HepG2 (cell line): ENCODE measurements around the gene OR1F1. TPM values are rescaled to one million over a fixed set of nuclear protein-coding genes. Genes with fewer than 3 reads are reported as not detected.

ENCODE experiments used
- BATF2 ChIP-seq: sonication (generic); formaldehyde crosslinking; IDR thresholded peaks from 2 replicates; pipeline ENCODE4 v1.8.0; 2022; ENCODE audit warnings: mild to moderate bottlenecking, missing genetic modification reagents, moderate library complexity
- FOXA1 ChIP-seq, 2 experiments: fragments of 450-650 bp in 1 of 2; sonication (generic) in 1 of 2; formaldehyde crosslinking in 1 of 2; IDR thresholded peaks; 2 replicates each; pipeline versions ENCODE4 v1.4.0 to v1.6.1; 2016 to 2020; ENCODE audit warnings: missing genetic modification reagents in 1 of 2
- GMEB1 ChIP-seq: sonication (generic); formaldehyde crosslinking; IDR thresholded peaks from 2 replicates; pipeline ENCODE4 v1.5.1; 2020; ENCODE audit warnings: missing genetic modification reagents, mild to moderate bottlenecking, borderline replicate concordance
- GMEB2 ChIP-seq: IDR thresholded peaks from 2 replicates; pipeline ENCODE4 v1.6.1; 2016; ENCODE audit warnings: missing biosample characterization, missing genetic modification reagents, low read depth
- HOXA3 ChIP-seq: sonication (generic); formaldehyde crosslinking; IDR thresholded peaks from 2 replicates; pipeline ENCODE4 v1.5.0; 2020; ENCODE audit warnings: missing genetic modification reagents
- KAT8 ChIP-seq: IDR thresholded peaks from 2 replicates; pipeline ENCODE4 v1.6.1; 2016; ENCODE audit warnings: missing genetic modification reagents, missing compliant biosample characterization
- KDM4B ChIP-seq: sonication (generic); formaldehyde crosslinking; IDR thresholded peaks from 2 replicates; pipeline ENCODE4 v1.4.0; 2020; ENCODE audit warnings: missing genetic modification reagents
- MLXIP ChIP-seq: sonication (generic); formaldehyde crosslinking; IDR thresholded peaks from 2 replicates; pipeline ENCODE4 v1.9.0; 2021; ENCODE audit warnings: missing genetic modification reagents, borderline replicate concordance
- NR2F2 ChIP-seq: IDR thresholded peaks from 2 replicates; pipeline ENCODE4 v1.6.1; 2012; ENCODE audit warnings: low read depth, inconsistent platforms, borderline replicate concordance
- PAXIP1 ChIP-seq: sonication (generic); formaldehyde crosslinking; conservative IDR thresholded peaks from 2 replicates; pipeline ENCODE4 v1.4.0; 2020; ENCODE audit warnings: mild to moderate bottlenecking, missing genetic modification reagents, moderate library complexity
- POLR2A ChIP-seq, 2 experiments: IDR thresholded peaks; 2 replicates each; pipeline ENCODE4 v1.6.1; 2011; ENCODE audit warnings: low read depth in 2 of 2, low read length in 2 of 2, mild to moderate bottlenecking in 1 of 2, moderate library complexity in 1 of 2; ENCODE audit not compliant: insufficient read depth in 1 of 2
- POLR2G ChIP-seq: fragments of 200-400 bp; formaldehyde crosslinking; IDR thresholded peaks from 2 replicates; pipeline ENCODE4 v1.6.1; 2018; ENCODE audit warnings: mild to moderate bottlenecking, low read depth, low read length, moderate library complexity
- SMARCE1 ChIP-seq: fragments of 450-650 bp; IDR thresholded peaks from 2 replicates; pipeline ENCODE4 v1.6.1; 2017; ENCODE audit warnings: borderline replicate concordance
- TMF1 ChIP-seq: sonication (generic); formaldehyde crosslinking; IDR thresholded peaks from 2 replicates; pipeline ENCODE4 v1.8.1; 2022; ENCODE audit warnings: low read depth, missing genetic modification reagents
- ZBTB7A ChIP-seq: sonication (generic); formaldehyde crosslinking; IDR thresholded peaks from 2 replicates; pipeline ENCODE4 v1.8.0; 2022; ENCODE audit warnings: mild to moderate bottlenecking, missing genetic modification reagents
- ZNF556 ChIP-seq: sonication (generic); formaldehyde crosslinking; IDR thresholded peaks from 2 replicates; pipeline ENCODE4 v1.4.0; 2020; ENCODE audit warnings: mild to moderate bottlenecking, missing genetic modification reagents, borderline replicate concordance
- ZNF589 ChIP-seq: sonication (generic); formaldehyde crosslinking; conservative IDR thresholded peaks from 2 replicates; pipeline ENCODE4 v1.8.0; 2022; ENCODE audit warnings: mild to moderate bottlenecking, moderate library complexity, missing genetic modification reagents
- ZNF777 ChIP-seq: sonication (generic); formaldehyde crosslinking; IDR thresholded peaks from 2 replicates; pipeline ENCODE4 v1.4.0; 2020; ENCODE audit warnings: missing genetic modification reagents
- ZNF879 ChIP-seq: sonication (generic); formaldehyde crosslinking; IDR thresholded peaks from 2 replicates; pipeline ENCODE4 v1.8.1; 2023; ENCODE audit warnings: missing genetic modification reagents
- polyA plus RNA-seq, 8 experiments: library from polyadenylated mRNA; depleted of rRNA in 3 of 8; stranded (reverse) in 7 of 8; unstranded in 1 of 8; fragments of >200 nt; fragmentation: Illumina TruSeq in 4 of 8; extraction: Trizol in 4 of 8; gene quantifications; 2 replicates each; pipeline versions ENCODE4 v1.2.1 to v1.2.3, GENCODE V29; 2011 to 2016; ENCODE audit warnings: low read depth in 4 of 8, missing spikeins in 1 of 8, mixed read lengths in 1 of 8; ENCODE audit not compliant: insufficient read depth in 1 of 8
- total RNA-seq, 5 experiments: library from RNA; depleted of rRNA; stranded (reverse); fragments of >200 nt; fragmentation: Illumina TruSeq; extraction: Trizol; gene quantifications; 2 replicates each; pipeline ENCODE4 v1.2.3, GENCODE V29; 2016; ENCODE audit warnings: low read depth in 1 of 5

Gene OR1F1
- total and polyA plus RNA-seq, 2 of the 13 experiments (the other 11 are each of a cell fraction or from before 2014, with no cell fraction given), result 0.90 TPM; not detected in 1

GRCh38 chr16:3198334-3199072, 10.5 kb downstream of the OR1F1 start (continued):
- TF ChIP-seq MLXIP (CRISPR knock-in tag) (no peak), FOXA1 (IDR thresholded peaks at IDR 0.05) (no peak), FOXA1 (CRISPR knock-in tag; IDR thresholded peaks at IDR 0.05) (no peak), ZNF777 (CRISPR knock-in tag) (no peak), GMEB2 (CRISPR knock-in tag) (no peak), ZNF556 (CRISPR knock-in tag) (peak; percentile 37; the same call in 1 of the 2 replicates), KDM4B (no peak), POLR2A (IDR thresholded peaks at IDR 0.05; ENCODE audit: insufficient read depth in 1 of 2, low read depth in 2 of 2, low read length in 2 of 2) (peak in 1 of 2 experiments; percentile 45; a peak in 1 of 4 replicates), GMEB1 (CRISPR knock-in tag) (peak; percentile 34; the same call in 1 of the 2 replicates), NR2F2 (peak; percentile 53; the same call in 1 of the 2 replicates), KAT8 (CRISPR knock-in tag) (peak; percentile 31; the same call in 1 of the 2 replicates), ZNF589 (CRISPR knock-in tag) (no peak), ZNF879 (no peak), TMF1 (no peak), BATF2 (no peak), PAXIP1 (peak; percentile 81), SMARCE1 (no peak), ZBTB7A (CRISPR knock-in tag) (0 out of 2 replicates have a peak, but pooled peaks have one; percentile 32), POLR2G (no peak), HOXA3 (CRISPR knock-in tag) (peak; percentile 39; the same call in 1 of the 2 replicates)
